Fibroblast of skin of scalp (primary cell): ENCODE data around the gene PCDHB14. TPM values are rescaled to one million over a fixed set of nuclear protein-coding genes. Genes with fewer than 3 reads are reported as not detected.
"Not testable (repeated sequence)": the region's sequence is repeated elsewhere in the genome, so short reads cannot be mapped to it uniquely, and the experiment has no call there.

Experiments used
- DNase-seq: peaks from one replicate; pipeline ENCODE4 v3.0.0-alpha.2; 2013
- polyA plus RNA-seq, 2 experiments: library from polyadenylated mRNA; unstranded; fragments of 120-200 nt; gene quantifications; one replicate each; pipeline ENCODE4 v1.2.1, GENCODE V29; 2013; ENCODE audit not compliant: insufficient read length in 2 of 2

Gene PCDHB14
- 0.99 TPM for polyA plus RNA-seq (2013, experiment 1 of 2; ENCODE audit: insufficient read length)
- polyA plus RNA-seq (2013, experiment 2 of 2; ENCODE audit: insufficient read length) = 1.4 TPM

DNA sequence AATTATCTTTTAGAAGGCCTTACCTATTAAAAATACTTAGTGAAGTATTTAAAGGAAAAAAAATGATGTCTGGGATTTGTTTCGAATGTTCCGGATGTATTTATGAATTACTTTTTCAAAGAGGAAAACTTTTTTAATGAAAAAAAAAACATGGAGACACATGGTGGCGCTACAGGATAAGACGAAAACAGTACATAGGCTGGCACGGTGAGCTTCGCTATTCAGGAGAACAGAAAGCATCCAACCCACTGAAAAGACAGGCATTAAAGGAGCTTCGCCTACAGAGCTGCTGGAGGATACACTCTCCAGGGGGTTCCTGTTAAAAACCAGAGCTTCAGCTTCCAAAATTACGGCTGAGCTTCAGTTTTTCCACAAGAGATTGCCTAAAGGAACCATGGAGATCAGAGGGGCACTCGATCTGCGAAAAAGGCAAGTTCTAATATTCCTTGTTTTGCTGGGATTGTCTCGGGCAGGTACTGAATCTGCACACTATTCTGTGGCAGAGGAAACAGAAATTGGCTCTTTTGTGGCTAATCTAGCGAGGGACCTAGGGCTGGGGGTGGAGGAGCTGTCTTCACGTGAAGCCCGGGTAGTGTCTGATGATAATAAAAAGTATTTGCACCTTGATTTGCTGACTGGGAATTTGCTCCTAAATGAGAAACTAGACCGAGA is at the start of gene PCDHB14:
PCDHB14 (plus strand) TSS at position 232 of the 672 bp plus-strand sequence; CDS start at position 395, 163 bp downstream.
- DNase-seq = peak; percentile 24

DNA sequence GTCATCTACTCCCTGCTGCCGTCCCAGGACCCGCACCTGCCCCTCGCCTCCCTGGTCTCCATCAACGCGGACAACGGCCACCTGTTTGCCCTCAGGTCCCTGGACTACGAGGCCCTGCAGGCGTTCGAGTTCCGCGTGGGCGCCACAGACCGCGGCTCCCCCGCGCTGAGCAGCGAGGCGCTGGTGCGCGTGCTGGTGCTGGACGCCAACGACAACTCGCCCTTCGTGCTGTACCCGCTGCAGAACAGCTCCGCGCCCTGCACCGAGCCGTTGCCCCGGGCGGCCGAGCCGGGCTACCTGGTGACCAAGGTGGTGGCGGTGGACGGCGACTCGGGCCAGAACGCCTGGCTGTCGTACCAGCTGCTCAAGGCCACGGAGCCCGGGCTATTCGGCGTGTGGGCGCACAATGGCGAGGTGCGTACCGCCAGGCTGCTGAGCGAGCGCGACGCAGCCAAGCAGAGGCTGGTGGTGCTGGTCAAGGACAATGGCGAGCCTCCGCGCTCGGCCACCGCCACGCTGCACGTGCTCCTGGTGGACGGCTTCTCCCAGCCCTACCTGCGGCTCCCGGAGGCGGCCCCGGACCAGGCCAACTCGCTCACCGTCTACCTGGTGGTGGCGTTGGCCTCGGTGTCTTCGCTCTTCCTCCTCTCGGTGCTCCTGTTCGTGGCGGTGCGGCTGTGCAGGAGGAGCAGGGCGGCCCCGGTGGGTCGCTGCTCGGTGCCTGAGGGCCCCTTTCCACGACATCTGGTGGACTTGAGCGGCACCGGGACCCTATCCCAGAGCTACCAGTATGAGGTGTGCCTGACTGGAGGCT is 48.6 kb upstream of the PCDHB14 start:
- not testable (repeated sequence) for DNase-seq

DNA sequence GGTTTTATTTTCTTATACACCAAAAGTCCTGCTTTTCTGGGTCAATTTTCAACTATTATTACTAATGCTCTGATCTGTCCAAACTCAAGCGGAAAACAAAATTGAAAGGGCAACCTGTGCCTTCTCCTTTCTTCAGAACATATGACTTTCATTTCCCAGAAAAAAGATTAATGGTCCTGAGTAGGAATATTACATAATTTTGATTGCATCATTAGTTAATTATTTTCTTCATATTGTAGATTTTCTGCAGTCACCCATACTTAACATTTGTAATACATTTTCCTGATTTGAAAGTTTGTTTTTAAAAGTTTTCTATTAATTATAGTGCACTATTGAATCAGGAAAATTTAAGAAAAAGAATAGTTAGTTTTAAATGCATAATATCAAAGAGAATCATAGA is 47.2 kb upstream of the PCDHB14 start:
- DNase-seq = no peak

DNA sequence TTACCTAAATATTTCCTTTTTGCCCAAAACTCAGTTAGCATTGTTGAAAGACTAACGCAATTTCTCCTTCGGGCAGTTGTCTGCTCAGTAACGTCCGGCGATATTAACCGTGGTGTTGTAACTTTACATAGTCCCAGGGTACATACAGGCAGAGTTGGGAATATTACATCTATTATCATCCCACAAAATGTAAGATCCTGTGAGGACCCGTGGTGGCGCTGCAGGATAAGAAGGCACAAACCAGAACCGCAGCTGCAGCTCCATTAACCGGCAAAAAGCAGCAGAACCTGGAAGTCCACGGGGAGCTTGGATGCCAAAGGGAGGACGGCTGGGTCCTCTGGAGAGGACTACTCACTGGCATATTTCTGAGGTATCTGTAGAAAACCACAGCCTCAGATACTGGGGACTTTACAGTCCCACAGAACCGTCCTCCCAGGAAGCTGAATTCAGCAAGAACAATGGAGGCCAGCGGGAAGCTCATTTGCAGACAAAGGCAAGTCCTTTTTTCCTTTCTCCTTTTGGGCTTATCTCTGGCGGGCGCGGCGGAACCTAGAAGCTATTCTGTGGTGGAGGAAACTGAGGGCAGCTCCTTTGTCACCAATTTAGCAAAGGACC is 45.5 kb upstream of the PCDHB14 start, which contains the start of gene PCDHB8:
PCDHB8 (plus strand) TSS at position 214 of the 615 bp plus-strand sequence; CDS start at position 459, 245 bp downstream.
- not testable (repeated sequence) for DNase-seq

DNA sequence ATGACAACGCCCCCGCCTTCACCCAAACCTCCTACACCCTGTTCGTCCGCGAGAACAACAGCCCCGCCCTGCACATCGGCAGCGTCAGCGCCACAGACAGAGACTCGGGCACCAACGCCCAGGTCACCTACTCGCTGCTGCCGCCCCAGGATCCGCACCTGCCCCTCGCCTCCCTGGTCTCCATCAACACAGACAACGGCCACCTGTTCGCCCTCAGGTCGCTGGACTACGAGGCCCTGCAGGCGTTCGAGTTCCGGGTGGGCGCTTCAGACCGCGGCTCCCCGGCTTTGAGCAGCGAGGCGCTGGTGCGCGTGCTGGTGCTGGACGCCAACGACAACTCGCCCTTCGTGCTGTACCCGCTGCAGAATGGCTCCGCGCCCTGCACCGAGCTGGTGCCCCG is 43.8 kb upstream of the PCDHB14 start:
- not testable (repeated sequence) for DNase-seq

DNA sequence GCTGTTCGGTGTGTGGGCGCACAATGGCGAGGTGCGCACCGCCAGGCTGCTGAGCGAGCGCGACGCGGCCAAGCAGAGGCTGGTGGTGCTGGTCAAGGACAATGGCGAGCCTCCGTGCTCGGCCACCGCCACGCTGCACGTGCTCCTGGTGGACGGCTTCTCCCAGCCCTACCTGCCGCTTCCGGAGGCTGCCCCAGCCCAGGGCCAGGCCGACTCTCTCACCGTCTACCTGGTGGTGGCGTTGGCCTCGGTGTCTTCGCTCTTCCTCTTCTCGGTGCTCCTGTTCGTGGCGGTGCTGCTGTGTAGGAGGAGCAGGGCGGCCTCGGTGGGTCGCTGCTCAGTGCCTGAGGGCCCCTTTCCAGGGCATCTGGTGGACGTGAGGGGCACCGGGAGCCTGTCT is 43.3 kb upstream of the PCDHB14 start:
- not testable (repeated sequence) for DNase-seq

DNA sequence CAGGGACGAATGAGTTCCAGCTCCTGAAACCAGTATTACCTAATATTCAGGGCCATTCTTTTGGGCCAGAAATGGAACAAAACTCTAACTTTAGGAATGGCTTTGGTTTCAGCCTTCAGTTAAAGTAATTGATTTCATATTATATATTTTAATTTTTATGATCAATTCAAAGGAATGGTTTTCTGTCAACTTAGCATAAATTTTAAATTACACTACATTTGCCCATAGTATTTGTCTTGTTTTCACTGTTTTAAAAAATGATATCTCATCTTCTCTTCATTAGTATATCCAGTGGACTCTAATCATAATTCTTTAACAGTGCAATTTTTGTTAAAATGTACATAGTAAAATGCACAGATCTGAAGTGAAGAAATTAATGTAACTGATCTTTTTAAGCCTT is 42.8 kb upstream of the PCDHB14 start:
- no peak for DNase-seq

DNA sequence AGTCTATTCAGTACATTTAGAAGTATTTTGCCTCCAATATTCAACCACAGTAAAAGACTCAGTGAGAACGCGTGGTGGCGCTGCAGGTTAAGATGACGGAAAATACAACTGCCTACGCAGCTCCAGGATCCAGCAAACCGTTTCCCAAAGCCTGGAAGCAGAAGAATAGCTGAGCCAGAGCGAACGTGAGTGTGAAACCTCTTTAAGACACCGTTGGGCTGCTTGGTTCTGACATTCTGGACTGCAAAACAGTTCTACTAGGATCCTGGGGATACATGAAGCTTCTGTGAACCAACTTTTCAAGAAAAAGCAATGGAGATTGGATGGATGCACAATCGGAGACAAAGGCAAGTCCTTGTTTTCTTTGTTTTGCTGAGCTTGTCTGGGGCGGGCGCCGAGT is 40.9 kb upstream of the PCDHB14 start, which contains the start of gene PCDHB16:
PCDHB16 (plus strand) TSS at position 140 of the 400 bp plus-strand sequence; CDS start at position 313, 173 bp downstream.
- peak; percentile 22 for DNase-seq

DNA sequence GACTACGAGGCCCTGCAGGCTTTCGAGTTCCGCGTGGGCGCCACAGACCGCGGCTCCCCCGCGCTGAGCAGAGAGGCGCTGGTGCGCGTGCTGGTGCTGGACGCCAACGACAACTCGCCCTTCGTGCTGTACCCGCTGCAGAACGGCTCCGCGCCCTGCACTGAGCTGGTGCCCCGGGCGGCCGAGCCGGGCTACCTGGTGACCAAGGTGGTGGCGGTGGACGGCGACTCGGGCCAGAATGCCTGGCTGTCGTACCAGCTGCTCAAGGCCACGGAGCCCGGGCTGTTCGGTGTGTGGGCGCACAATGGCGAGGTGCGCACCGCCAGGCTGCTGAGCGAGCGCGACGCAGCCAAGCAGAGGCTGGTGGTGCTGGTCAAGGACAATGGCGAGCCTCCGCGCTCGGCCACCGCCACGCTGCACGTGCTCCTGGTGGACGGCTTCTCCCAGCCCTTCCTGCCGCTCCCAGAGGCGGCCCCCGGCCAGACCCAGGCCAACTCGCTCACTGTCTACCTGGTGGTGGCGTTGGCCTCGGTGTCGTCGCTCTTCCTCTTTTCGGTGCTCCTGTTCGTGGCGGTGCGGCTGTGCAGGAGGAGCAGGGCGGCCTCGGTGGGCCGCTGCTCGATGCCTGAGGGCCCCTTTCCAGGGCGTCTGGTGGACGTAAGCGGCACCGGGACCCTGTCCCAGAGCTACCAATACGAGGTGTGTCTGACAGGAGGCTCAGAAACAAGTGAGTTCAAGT is 38.9 kb upstream of the PCDHB14 start:
- DNase-seq = not testable (repeated sequence)

DNA sequence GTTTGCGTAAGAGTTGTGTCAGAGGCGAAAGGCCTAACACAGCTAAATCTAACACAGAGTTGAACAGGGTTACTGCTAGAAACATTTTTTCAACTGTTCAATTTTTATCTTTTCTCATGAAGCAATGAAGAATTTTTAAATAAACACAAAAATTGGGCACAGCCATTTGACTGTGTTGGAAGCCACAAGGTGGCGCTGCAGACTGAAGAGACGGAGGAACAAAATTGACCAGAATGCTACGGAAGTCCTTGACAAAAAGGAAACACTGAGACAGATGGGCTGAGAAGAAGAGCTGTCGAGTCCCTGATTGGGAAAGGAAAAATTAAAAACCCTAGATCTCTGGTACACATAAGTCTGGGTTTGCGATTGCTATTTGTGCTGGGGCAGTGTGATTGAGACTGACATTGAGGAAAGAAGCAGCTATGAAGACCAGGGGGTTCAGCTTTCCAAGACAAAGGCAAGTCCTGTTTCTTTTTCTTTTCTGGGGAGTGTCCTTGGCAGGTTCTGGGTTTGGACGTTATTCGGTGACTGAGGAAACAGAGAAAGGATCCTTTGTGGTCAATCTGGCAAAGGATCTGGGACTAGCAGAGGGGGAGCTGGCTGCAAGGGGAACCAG is 36.1 kb upstream of the PCDHB14 start, which contains the start of gene PCDHB9:
PCDHB9 (plus strand) TSS at position 265 of the 616 bp plus-strand sequence; CDS start at position 423, 158 bp downstream.
- peak; percentile 20 for DNase-seq

DNA sequence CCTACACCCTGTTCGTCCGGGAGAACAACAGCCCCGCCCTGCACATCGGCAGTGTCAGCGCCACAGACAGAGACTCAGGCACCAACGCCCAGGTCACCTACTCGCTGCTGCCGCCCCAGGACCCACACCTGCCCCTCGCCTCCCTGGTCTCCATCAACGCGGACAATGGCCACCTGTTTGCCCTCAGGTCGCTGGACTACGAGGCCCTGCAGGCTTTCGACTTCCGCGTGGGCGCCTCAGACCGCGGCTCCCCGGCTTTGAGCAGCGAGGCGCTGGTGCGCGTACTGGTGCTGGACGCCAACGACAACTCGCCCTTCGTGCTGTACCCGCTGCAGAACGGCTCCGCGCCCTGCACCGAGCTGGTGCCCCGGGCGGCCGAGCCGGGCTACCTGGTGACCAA is 34.5 kb upstream of the PCDHB14 start:
- not testable (repeated sequence) for DNase-seq

DNA sequence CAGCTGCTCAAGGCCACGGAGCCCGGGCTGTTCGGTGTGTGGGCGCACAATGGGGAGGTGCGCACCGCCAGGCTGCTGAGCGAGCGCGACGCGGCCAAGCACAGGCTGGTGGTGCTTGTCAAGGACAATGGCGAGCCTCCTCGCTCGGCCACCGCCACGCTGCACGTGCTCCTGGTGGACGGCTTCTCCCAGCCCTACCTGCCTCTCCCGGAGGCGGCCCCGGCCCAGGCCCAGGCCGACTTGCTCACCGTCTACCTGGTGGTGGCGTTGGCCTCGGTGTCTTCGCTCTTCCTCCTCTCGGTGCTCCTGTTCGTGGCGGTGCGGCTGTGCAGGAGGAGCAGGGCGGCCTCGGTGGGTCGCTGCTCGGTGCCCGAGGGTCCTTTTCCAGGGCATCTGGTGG is 34.0 kb upstream of the PCDHB14 start:
- not testable (repeated sequence) for DNase-seq

DNA sequence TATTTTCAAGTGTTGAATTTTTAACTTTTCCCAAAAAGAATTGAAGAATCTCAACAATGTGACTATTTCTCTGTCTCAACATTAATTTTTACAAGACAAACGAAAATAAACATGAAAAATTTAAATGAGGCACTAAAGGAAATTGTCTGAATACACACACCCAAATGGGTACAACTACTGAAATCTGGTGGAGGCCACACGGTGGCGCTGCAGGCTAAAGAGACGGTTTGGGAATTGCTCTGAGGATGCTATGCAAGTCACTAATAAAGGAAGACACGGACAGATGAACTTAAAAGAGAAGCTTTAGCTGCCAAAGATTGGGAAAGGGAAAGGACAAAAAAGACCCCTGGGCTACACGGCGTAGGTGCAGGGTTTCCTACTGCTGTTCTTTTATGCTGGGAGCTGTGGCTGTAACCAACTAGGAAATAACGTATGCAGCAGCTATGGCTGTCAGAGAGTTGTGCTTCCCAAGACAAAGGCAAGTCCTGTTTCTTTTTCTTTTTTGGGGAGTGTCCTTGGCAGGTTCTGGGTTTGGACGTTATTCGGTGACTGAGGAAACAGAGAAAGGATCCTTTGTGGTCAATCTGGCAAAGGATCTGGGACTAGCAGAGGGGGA is 30.9 kb upstream of the PCDHB14 start, which contains the start of gene PCDHB10:
PCDHB10 (plus strand) TSS at position 244 of the 616 bp plus-strand sequence; CDS start at position 444, 200 bp downstream.
- DNase-seq = no peak

DNA sequence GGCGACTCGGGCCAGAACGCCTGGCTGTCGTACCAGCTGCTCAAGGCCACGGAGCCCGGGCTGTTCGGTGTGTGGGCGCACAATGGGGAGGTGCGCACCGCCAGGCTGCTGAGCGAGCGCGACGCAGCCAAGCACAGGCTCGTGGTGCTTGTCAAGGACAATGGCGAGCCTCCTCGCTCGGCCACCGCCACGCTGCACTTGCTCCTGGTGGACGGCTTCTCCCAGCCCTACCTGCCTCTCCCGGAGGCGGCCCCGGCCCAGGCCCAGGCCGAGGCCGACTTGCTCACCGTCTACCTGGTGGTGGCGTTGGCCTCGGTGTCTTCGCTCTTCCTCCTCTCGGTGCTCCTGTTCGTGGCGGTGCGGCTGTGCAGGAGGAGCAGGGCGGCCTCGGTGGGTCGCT is 28.8 kb upstream of the PCDHB14 start:
- not testable (repeated sequence) for DNase-seq

DNA sequence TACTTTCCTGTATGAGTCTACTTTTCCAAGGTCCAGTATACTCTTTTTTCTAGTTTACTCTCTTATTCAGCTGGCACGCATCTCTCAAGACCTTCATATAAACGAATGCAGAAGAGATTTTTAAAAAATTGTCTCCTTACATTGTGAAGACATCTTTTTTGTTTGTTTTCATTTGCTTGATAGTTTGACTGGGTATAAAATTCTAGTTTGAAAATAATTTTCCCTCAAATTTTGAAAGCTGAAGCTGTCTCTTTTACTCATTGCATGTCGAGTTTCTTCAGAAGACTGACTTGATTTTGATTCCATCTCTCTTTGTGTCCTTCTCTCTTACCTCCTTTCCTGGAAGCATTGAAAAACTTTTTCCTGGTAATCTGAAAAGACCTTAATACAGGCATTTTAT is 26.8 kb upstream of the PCDHB14 start:
- DNase-seq = no peak

DNA sequence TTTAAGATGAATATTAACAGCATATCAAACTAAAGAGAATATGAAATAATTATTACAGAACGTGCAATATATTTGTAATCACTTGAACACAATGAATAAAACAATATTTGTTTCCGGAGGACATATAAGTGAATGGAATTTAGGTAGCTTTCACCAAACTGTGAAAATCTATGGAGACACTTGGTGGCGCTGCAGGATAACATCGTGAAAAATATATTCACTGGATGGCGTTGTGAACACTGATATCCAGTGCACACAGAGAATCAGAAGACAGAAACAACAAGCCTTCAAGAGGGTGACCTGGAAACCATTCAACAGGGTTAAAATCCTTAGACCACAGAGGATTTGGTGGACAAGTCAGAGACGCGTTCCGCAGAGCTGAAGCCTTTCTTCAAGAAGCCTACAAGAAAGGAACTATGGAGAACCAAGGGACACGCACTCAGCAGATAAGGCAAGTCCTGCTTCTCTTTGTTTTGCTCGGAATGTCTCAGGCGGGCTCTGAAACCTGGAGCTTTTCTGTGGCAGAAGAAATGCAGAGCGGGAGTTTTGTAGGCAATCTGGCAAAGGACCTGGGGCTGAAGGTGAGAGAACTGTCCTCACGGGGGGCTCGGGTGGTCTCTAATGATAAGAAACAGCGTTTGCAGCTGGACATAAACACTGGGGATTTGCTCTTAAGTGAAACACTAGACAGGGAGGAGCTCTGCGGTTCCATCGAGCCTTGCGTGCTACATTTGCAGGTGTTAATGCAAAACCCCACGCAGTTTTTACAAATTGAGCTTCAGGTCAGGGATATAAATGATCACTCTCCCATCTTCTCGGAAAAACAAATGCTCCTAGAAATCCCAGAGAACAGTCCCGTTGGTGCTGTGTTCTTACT is 23.5 kb upstream of the PCDHB14 start, which contains the start of gene PCDHB11:
PCDHB11 (plus strand) TSS at position 269 of the 877 bp plus-strand sequence; CDS start at position 417, 148 bp downstream.
- no peak for DNase-seq

DNA sequence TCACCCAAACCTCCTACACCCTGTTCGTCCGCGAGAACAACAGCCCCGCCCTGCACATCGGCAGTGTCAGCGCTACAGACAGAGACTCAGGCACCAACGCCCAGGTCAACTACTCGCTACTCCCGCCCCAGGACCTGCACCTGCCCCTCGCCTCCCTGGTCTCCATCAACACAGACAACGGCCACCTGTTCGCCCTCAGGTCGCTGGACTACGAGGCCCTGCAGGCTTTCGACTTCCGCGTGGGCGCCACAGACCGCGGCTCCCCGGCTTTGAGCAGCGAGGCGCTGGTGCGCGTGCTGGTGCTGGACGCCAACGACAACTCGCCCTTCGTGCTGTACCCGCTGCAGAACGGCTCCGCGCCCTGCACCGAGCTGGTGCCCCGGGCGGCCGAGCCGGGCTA is 22.0 kb upstream of the PCDHB14 start:
- not testable (repeated sequence) for DNase-seq

DNA sequence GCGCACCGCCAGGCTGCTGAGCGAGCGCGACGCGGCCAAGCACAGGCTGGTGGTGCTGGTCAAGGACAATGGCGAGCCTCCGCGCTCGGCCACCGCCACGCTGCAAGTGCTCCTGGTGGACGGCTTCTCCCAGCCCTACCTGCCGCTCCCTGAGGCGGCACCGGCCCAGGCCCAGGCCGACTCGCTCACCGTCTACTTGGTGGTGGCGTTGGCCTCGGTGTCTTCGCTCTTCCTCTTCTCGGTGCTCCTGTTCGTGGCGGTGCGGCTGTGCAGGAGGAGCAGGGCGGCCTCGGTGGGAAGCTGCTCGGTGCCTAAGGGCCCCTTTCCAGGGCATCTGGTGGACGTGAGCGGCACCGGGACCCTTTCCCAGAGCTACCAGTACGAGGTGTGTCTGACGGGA is 21.5 kb upstream of the PCDHB14 start:
- not testable (repeated sequence) for DNase-seq

DNA sequence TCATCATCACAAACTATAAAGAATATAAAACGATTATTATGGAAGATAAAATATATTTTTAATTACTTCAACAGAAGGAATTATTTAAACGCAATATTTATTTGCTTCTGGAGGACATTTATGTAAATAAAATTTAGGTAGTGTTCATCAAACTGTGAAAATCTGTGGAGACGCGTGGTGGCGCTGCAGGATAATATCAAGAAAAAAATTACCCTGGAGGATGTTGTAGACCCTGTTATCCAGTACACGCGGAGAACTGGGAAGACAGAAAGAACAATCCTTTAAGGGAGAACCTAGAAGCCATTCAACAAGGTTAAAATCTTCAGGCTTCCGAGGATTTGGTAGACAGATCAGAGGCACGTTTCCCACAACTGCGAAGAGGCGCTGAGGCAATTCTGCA is 14.7 kb upstream of the PCDHB14 start, which contains the start of gene PCDHB12:
PCDHB12 (plus strand) TSS at position 242 of the 400 bp plus-strand sequence. CDS start 189 bp downstream, outside the sequence.
- no peak for DNase-seq
